Fibroblast of pulmonary artery (primary cell): ENCODE data around the gene SULF2.

Experiments
- DNase-seq: peaks from one replicate; pipeline ENCODE4 v3.0.0-alpha.2; 2010; ENCODE audit warnings: low read depth
- H3K4me3 ChIP-seq: replicated peaks from 2 replicates; pipeline ENCODE4 v1.5.1; 2011; ENCODE audit warnings: low read depth, mild to moderate bottlenecking, control low read depth, low read length, moderate library complexity
- CTCF ChIP-seq: IDR thresholded peaks from 2 replicates; pipeline ENCODE4 v1.5.1; 2011; ENCODE audit warnings: mild to moderate bottlenecking, control low read depth, low read length, inconsistent platforms; ENCODE audit errors: missing control alignments

SULF2 gene

DNA sequence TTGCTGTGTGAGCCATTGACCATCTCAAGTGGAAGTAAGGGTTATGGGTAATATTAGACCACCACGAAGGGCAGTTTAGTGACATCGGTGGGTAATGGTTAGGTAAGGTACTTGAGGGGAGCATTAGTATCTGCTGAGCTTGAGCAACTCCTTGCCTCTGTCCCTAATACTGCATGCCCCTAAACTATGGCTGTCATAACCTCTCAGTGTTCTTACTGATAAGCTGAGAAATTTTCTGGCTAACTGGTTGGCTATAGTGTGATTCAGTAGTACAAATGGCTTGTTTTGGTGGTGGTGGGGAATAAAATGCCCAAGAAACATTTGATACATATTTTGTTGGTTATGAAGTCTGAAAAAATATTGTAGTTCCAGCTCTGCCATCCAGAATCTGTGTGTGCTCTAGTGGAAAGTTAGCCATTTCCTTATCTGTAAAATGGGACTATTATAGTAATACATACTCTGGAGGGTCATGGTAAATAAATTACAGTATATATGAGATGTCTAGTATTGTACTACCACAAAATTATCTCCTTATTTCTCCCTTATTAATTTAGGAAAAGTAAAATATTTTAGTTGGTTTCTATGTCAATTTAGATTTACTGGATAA is 170.5 kb downstream of the SULF2 start:
- H3K4me3 ChIP-seq = no peak overlapping the region
- no peak for TF ChIP-seq CTCF
- no peak for DNase-seq

GRCh38 chr20:47612670-47613069 is 172.6 kb downstream of the SULF2 start:
- H3K4me3 ChIP-seq = no peak overlapping the region
- no peak for DNase-seq
- TF ChIP-seq CTCF = no peak

- no peak for DNase-seq
- no peak overlapping the region for H3K4me3 ChIP-seq
- no peak for TF ChIP-seq CTCF
These were observed 173.5 kb downstream of the SULF2 start for GRCh38 chr20:47611785-47612184.

- TF ChIP-seq CTCF = no peak
- DNase-seq = peak; percentile 18
These were observed 174.4 kb downstream of the SULF2 start for GRCh38 chr20:47610945-47611250.

DNA sequence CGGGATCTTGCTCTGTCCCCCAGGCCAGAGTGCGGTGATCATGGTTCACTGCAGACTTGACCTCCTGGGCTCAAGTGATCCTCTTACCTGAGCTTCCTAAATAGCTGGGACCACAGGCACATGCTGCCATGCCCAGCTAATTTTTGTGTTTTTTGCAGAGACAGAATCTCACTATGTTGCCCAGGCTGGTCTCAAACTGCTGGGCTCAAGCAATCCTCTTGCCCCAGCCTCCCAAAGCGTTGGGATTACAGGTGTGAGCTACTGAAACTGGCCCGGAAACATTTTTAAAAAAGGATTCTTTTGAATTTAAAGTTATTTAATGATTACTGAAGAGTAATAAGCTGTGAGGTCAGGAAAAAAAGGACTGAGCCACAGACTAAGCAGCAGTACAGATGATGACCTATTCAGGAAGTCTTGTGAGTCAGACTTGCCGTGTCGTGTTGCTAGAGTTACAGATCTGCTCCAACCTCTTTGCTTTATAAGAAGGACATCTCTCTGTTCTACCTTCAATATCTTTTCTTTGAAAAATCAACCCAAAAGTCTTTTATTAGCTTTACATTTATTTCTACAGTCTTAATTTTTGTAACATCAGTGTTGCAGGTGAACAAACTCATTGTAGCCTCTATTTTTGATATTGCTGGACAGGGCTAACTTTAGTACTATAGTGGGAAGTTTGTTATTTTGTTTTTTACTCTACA is 174.9 kb downstream of the SULF2 start:
- DNase-seq = peak; percentile 89
- H3K4me3 ChIP-seq = no peak overlapping the region
- no peak for TF ChIP-seq CTCF

More at GRCh38 chr20:47610945-47611250, 174.4 kb downstream of the SULF2 start:
- H3K4me3 ChIP-seq = no peak overlapping the region

DNA sequence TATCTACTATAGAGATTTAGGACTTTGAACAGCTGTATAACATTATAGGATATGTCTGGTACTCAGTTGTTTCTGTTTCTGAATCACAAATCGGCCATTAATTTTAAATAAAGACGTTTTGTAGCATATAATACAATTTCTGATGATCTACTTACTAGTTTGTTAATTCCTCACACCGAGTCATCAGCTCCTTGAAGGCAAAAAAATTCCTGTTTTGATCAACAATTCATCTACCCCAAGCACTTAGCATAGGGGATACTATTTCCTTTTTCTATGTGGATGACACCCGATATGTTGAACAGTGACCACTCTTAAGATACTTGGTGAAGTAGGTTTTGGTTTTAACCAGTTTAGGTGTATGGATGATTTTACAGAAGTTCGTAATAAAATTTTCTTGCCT is 176.3 kb downstream of the SULF2 start:
- DNase-seq = no peak
- H3K4me3 ChIP-seq = no peak overlapping the region
- no peak for TF ChIP-seq CTCF
